Right cardiac atrium (tissue), 5 donors: Measurements from ENCODE around the gene RTN4RL1. TPM values are rescaled to one million over a fixed set of nuclear protein-coding genes. Genes with fewer than 3 reads are reported as not detected.
A peak's percentile ranks its signal among the peaks of the same experiment; 100 is the strongest.

ENCODE experiments used
- ATAC-seq, 2 donors: fragments of 200-7000 bp; cut with Tn5 transposase; one replicate each; pipeline versions ENCODE4 v1.8.0 to v1.9.1; 2020; ENCODE audit warnings: moderate library complexity in 2 of 2, mild to moderate bottlenecking in 1 of 2
- DNase-seq, 3 donors: peaks; one replicate each; pipeline ENCODE4 v3.0.0-alpha.2; 2020
- H3K27ac ChIP-seq: one replicate; pipeline ENCODE4 v1.5.1; 2013; ENCODE audit warnings: mild to moderate bottlenecking, low read length, control low read depth, moderate library complexity
- H3K27me3 ChIP-seq: one replicate; pipeline ENCODE4 v1.6.1; 2013; ENCODE audit not compliant: control insufficient read depth, insufficient read depth
- H3K4me1 ChIP-seq: one replicate; pipeline ENCODE4 v1.6.1; 2013; ENCODE audit warnings: low read length; ENCODE audit not compliant: control insufficient read depth, insufficient read depth
- H3K4me3 ChIP-seq: one replicate; pipeline ENCODE4 v1.5.1; 2013; ENCODE audit warnings: low read length, control low read depth
- H3K9me3 ChIP-seq: one replicate; pipeline ENCODE4 v1.6.1; 2013; ENCODE audit warnings: low read length; ENCODE audit not compliant: control insufficient read depth
- WGBS: extraction: QIAGEN DNeasy Blood & Tissue Kit; methylation state at CpG from one replicate; pipeline ENCODE4 v1.1.7; 2013; 5-methylcytosine and 5-hydroxymethylcytosine counted together
- intact Hi-C, 4 donors: fragments of 100-400 bp; cut with DNase I; formaldehyde crosslinking; loops; one replicate each; pipeline versions ENCODE4 v1.11.0 to v1.14.0; 2022 to 2023
- polyA plus RNA-seq: library from polyadenylated mRNA; stranded (reverse); fragments of 200-250 nt; gene quantifications from one replicate; pipeline ENCODE4 v1.2.3, GENCODE V29; 2013
- total RNA-seq, 4 donors: library from RNA; stranded (reverse); fragmentation: NEBNext Ultra II Directional; extraction: Animal tissue kit (Norgen Biotek cat#: 25700); gene quantifications; one replicate each; pipeline ENCODE4 v1.2.1, GENCODE V29; 2021
- donor health status: healthy with polysubstance abuse.
- donor health status: DM: no; HTN: yes; CAD: no.
- donor health status: DM: no; HTN: no; CAD: no.
- donor health status: DM: no; HTN: yes; CAD: no; lungs with severe emphysema.
- donor health status: DM: yes; HTN: yes; CAD: no.

RTN4RL1 gene
- total and polyA plus RNA-seq, 5 donors, result 3.9 to 5.7 (median 4.4) TPM

DNA sequence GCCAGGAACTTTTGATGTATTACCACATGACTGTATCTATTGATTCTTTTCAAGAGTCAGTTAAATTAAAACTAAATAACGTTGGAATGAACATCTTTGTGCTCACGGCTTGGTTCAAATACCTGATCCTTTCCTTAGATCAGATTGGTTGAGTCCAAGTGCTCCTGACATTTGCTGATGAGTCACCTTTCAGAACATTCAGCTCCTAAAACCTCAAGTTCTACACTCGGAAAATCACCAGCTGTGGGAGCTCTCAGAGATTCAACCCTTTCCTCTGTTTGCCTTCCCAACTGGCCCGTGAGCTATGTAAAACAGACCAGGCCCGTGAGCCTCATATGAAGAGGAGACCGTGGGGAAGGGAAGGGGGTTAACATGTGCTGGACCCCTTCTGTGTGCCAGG lies 68.1 kb downstream of the RTN4RL1 start:
- Histone ChIP-seq H3K4me1 (peaks cover 4% of the 10 kb centered on the region), H3K9me3 (no peaks in the 10 kb centered on the region), H3K4me3 (no peak overlapping the region), H3K27me3 (no peaks in the 10 kb centered on the region), H3K27ac (no peak overlapping the region)
- WGBS, result 89% methylated on average over 6 of the region's 6 CpGs
- DNase-seq (no peak), ATAC-seq (no peak)
- intact Hi-C loops, result no loop called here

- DNase-seq (peak in 1 of 3 donors; percentile 9), ATAC-seq (no peak)
- WGBS, result 75% methylated on average over 13 of the region's 13 CpGs
- Histone ChIP-seq H3K27ac (no peak overlapping the region), H3K4me3 (no peak overlapping the region), H3K27me3 (no peaks in the 10 kb centered on the region), H3K4me1 (peaks cover 3% of the 10 kb centered on the region), H3K9me3 (no peaks in the 10 kb centered on the region)
- intact Hi-C loops, result no loop called here
Measured at GRCh38 chr17:1956134-1956533, 69.0 kb downstream of the RTN4RL1 start.

DNA sequence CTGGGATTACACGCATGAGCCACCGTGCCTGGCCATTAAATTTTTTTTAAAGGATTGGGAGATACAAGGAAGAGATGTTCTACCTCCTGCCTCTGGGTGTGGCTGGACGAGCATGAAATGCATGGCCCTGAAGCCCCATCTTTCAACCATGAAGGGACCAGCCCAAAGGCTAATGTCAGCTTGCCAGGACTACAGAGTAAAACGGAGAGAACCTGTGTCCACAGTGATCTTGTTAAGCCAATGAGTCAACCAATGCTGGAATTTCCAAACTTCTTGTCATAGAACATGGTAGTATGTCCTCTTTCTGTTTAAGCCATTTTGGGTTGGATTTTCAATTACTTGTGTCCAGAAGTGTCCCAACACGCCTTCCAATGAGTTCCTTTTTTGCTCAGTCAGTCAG lies 71.3 kb downstream of the RTN4RL1 start:
- ATAC-seq (no peak), DNase-seq (peak in 1 of 3 donors; percentile 10)
- H3K27ac ChIP-seq, result no peak overlapping the region
- intact Hi-C loops, result no loop called here
- 86% methylated on average over 5 of the region's 5 CpGs for WGBS
- no peaks in the 10 kb centered on the region for H3K4me1 ChIP-seq
- H3K4me3 ChIP-seq, result no peak overlapping the region
- H3K9me3 ChIP-seq, result no peaks in the 10 kb centered on the region
- H3K27me3 ChIP-seq, result no peaks in the 10 kb centered on the region

DNA sequence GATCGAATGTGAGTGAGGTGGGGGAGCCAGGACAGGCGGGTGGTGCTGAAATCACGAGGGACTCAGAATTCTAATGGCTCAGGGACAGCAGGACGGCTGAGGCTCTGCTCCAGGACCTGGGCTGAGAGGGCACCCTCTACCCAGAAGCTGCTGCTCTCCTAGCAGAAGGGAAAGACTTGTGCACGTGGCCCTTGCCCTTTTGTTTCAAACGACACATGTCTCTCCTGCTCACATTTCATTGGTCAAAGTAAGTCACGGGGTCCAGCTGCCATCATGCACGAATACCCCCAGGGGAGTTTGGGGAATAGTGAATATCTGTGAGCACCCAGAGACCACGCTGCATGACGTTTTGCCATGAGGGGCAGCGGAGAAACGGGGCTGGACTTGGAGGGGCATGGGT lies 73.2 kb downstream of the RTN4RL1 start:
- intact Hi-C loops, result no loop called here
- WGBS, result 66% methylated on average over 12 of the region's 12 CpGs
- Histone ChIP-seq H3K27me3 (no peaks in the 10 kb centered on the region), H3K4me3 (no peak overlapping the region), H3K27ac (no peak overlapping the region), H3K4me1 (no peaks in the 10 kb centered on the region), H3K9me3 (no peaks in the 10 kb centered on the region)
- no peak for ATAC-seq
- DNase-seq, result peak in 1 of 3 donors; percentile 26

DNA sequence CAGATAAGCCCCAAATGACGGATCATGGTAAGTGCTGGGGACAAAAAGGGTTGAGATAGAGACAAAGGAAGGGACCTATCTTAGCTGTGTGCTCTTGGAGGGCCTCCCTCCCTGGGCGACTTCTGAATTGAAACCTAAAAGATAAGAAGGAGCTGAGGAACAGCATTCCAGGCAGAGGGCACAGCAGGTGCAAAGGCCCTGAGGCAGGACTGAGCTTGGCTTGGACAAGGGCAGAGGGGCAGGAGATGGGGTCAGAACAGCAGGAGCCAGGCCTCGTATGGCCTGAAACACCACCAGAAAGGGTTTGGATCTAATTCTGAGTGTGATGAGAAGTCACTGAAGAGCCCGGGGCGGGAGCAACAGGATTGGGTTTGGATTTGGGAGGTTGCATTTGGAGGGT lies 75.4 kb downstream of the RTN4RL1 start:
- no peaks in the 10 kb centered on the region for H3K9me3 ChIP-seq
- H3K27ac ChIP-seq, result no peak overlapping the region
- ATAC-seq (no peak), DNase-seq (no peak)
- H3K27me3 ChIP-seq, result no peaks in the 10 kb centered on the region
- H3K4me1 ChIP-seq, result no peaks in the 10 kb centered on the region
- no peak overlapping the region for H3K4me3 ChIP-seq
- 88% methylated on average over 5 of the region's 5 CpGs for WGBS
- intact Hi-C loops, result no loop called here

DNA sequence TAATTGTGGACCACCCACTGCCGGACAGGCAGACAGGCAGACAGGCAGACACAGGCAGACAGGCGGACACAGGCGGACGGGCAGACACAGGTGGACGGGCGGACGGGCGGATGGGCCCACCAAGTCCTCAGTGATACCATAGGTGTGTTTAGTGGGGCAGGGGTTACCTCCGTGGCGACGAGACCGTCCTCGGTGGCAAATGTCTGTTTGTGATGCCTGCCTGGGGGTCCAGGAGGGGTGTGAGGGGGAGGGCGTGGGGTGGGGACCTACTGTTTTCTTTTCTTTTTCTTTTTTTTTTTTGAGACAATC lies 76.7 kb downstream of the RTN4RL1 start:
- no peaks in the 10 kb centered on the region for H3K27me3 ChIP-seq
- WGBS, result 93% methylated on average over 14 of the region's 14 CpGs
- DNase-seq (peak in 1 of 3 donors; percentile 57), ATAC-seq (no peak)
- no peaks in the 10 kb centered on the region for H3K9me3 ChIP-seq
- H3K4me3 ChIP-seq, result no peak overlapping the region
- intact Hi-C loops, result no loop called here
- H3K4me1 ChIP-seq, result no peaks in the 10 kb centered on the region
- H3K27ac ChIP-seq, result peak overlapping the region; percentile 53

DNA sequence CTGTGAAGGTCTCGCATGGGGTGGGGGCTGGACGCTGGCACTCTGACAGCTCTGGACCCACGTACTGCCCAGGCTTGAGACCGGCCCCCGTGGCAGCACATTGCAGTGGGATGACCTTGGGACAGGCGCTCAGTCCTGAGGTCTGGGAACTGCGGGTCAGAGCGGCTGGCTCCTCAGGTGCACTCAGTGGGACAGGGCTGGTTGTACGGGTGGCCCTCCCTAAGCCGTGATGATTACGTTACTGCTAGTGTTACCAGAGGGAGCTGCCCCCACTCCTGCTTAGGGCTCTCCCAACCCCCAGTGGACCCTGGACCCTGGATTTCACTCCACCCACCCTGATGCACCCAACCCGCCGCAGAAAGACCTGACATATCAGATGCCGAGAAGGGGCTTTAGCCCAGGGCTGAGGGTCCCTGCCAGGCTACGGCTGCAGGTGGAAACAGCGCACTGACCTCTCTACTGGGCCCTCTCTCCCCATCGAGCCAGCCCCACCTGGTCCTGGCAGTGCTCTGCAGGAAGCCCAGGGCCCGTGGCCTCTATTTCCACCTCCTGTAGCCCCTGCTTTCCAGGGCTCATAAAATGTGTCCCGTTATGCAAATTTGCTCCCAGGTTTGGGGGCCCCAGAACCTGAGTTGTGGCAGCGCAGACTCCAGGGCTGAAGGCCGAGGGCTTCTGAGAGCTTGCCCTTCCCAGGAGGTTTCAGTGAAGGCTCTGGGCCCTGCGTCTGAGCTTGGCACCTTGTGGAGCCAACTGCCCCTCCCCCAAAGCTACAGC lies 77.2 kb downstream of the RTN4RL1 start:
- Histone ChIP-seq H3K4me1 (no peaks in the 10 kb centered on the region), H3K9me3 (no peaks in the 10 kb centered on the region), H3K27me3 (no peaks in the 10 kb centered on the region), H3K27ac (peak overlapping the region; percentile 53), H3K4me3 (no peak overlapping the region)
- peak; percentile 39 to 55 for ATAC-seq
- peak in 1 of 3 donors; percentile 30 for DNase-seq
- intact Hi-C loops, result no loop called here
- 73% methylated on average over 22 of the region's 22 CpGs for WGBS

GRCh38 chr17:1947229-1947742 lies 77.8 kb downstream of the RTN4RL1 start:
- no peaks in the 10 kb centered on the region for H3K4me1 ChIP-seq
- no peaks in the 10 kb centered on the region for H3K27me3 ChIP-seq
- H3K9me3 ChIP-seq, result no peaks in the 10 kb centered on the region
- DNase-seq, result peak; percentile 53 to 83 (median 81)
- peak overlapping the region; percentile 53 for H3K27ac ChIP-seq
- H3K4me3 ChIP-seq, result no peak overlapping the region
- intact Hi-C loops, result no loop called here
- 58% methylated on average over 22 of the region's 22 CpGs for WGBS
- ATAC-seq, result peak; percentile 77 to 82

GRCh38 chr17:1946021-1946932 lies 78.9 kb downstream of the RTN4RL1 start:
- DNase-seq (peak in 1 of 3 donors; percentile 26), ATAC-seq (no peak)
- intact Hi-C loops, result no loop called here
- Histone ChIP-seq H3K27ac (no peak overlapping the region), H3K4me3 (no peak overlapping the region), H3K27me3 (no peaks in the 10 kb centered on the region), H3K4me1 (no peaks in the 10 kb centered on the region), H3K9me3 (no peaks in the 10 kb centered on the region)
- WGBS, result 81% methylated on average over 20 of the region's 20 CpGs

- no peak overlapping the region for H3K27ac ChIP-seq
- peak in 1 of 3 donors; percentile 21 for DNase-seq
- intact Hi-C loops, result no loop called here
Measured at GRCh38 chr17:1945621-1946020, 79.5 kb downstream of the RTN4RL1 start.

DNA sequence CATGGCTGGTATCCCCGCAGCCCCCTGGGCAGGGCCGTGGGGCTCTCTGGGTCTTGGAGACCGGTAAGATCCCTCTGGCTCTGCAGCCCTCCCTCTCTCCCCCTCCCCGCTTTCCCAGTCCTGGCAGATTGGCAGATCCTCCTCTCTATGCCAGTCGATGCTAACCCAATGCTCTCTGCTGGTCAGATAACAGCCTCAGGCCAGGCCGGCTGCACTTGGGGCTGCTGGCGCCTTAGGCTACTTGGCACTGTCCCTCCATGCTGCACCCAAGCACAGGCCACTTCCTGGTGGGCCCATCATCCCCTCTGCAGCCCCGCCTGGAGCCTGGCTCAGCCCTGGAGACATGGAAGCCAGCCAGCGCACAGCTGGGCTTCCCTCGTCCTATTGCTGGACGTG lies 81.7 kb downstream of the RTN4RL1 start:
- intact Hi-C loops, result no loop called here
- no peaks in the 10 kb centered on the region for H3K9me3 ChIP-seq
- peak in 1 of 3 donors; percentile 63 for DNase-seq
- H3K27ac ChIP-seq, result no peak overlapping the region
- no peaks in the 10 kb centered on the region for H3K27me3 ChIP-seq
- no peaks in the 10 kb centered on the region for H3K4me1 ChIP-seq
- 49% methylated on average over 11 of the region's 11 CpGs for WGBS
- no peak overlapping the region for H3K4me3 ChIP-seq
- no peak for ATAC-seq

More at GRCh38 chr17:1945621-1946020, 79.5 kb downstream of the RTN4RL1 start:
- Histone ChIP-seq H3K4me3 (no peak overlapping the region), H3K4me1 (no peaks in the 10 kb centered on the region), H3K27me3 (no peaks in the 10 kb centered on the region), H3K9me3 (no peaks in the 10 kb centered on the region)
- ATAC-seq, result no peak
- 93% methylated on average over 12 of the region's 12 CpGs for WGBS
